Endothelial cell (in vitro differentiated cells): ENCODE measurements around the gene IFNA5. TPM values are rescaled to one million over a fixed set of nuclear protein-coding genes. Genes with fewer than 3 reads are reported as not detected.

Experiments used
- DNase-seq: peaks from one replicate; pipeline ENCODE4 v3.0.0; 2021; ENCODE audit warnings: low spot score
- H3K27ac Mint-ChIP-seq: one replicate; pipeline ENCODE4 v1.8.0; 2021; ENCODE audit warnings: mixed read lengths, inconsistent platforms; ENCODE audit not compliant: unreplicated experiment
- H3K27me3 Mint-ChIP-seq: one replicate; pipeline ENCODE4 v1.8.0; 2021; ENCODE audit warnings: mild to moderate bottlenecking, moderate library complexity, mixed read lengths, inconsistent platforms; ENCODE audit not compliant: unreplicated experiment
- H3K36me3 Mint-ChIP-seq: one replicate; pipeline ENCODE4 v1.8.0; 2021; ENCODE audit warnings: mild to moderate bottlenecking, low read depth, mixed read lengths, inconsistent platforms; ENCODE audit not compliant: unreplicated experiment
- H3K4me1 Mint-ChIP-seq: one replicate; pipeline ENCODE4 v1.8.0; 2021; ENCODE audit warnings: mild to moderate bottlenecking, mixed read lengths, inconsistent platforms; ENCODE audit not compliant: unreplicated experiment
- H3K4me3 Mint-ChIP-seq: one replicate; pipeline ENCODE4 v1.8.0; 2021; ENCODE audit warnings: mild to moderate bottlenecking, mixed read lengths, inconsistent platforms; ENCODE audit not compliant: unreplicated experiment
- H3K9me3 Mint-ChIP-seq: one replicate; pipeline ENCODE4 v1.8.0; 2021; ENCODE audit warnings: mixed read lengths, inconsistent platforms; ENCODE audit not compliant: unreplicated experiment
- total RNA-seq: library from RNA; stranded (reverse); fragmentation: NEBNext Ultra II Directional; extraction: Animal tissue kit (Norgen Biotek cat#: 25700); gene quantifications from one replicate; pipeline ENCODE4 v1.2.1, GENCODE V29; 2021; ENCODE audit not compliant: unreplicated experiment
- TF ChIP-seq, protein P1 (sequence below): fragments of 200-600 bp; sonication (generic); IDR thresholded peaks from one replicate; pipeline ENCODE4 v1.5.0; 2021; ENCODE audit warnings: antibody characterized with exemption; ENCODE audit not compliant: unreplicated experiment

IFNA5 gene
- total RNA-seq, 1 donor from 2014 or later, result not detected

DNA sequence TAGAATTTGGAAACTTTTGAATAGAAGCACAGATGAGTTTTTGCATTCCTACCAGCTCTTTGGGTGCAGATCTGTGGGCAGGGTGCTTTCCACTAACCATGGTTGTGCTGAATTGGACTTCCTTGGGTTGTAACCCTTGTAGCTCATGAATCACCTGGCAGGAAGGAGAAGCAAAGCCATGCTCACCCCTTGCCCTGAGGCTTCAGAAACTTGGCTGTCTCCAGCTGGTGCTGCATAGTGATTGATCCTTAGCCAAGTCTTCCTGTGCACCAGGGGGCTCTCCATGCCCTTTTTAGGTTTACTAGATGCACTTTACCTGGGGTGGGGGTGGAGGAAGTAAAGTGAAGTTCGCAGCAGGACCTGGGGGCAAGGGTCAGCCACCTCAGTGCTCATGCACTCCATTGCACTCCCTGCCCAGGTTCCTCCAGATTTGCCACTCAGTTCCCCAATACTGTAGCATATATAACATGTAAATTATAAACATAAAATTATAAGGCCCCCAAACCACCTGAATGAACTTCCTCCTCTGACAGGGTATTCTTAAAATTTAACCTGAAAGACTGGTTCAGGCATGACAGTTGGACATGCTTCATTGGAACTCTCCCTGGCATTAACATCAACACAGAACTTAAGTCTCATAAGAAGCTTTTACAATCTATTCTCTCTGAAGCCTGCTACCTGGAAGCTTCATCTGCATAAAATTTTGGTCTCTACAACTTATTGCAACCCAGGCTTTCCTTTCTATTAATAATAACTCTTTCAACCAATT, 39.5 kb downstream of the IFNA5 start:
- TF ChIP-seq, protein P1, sequence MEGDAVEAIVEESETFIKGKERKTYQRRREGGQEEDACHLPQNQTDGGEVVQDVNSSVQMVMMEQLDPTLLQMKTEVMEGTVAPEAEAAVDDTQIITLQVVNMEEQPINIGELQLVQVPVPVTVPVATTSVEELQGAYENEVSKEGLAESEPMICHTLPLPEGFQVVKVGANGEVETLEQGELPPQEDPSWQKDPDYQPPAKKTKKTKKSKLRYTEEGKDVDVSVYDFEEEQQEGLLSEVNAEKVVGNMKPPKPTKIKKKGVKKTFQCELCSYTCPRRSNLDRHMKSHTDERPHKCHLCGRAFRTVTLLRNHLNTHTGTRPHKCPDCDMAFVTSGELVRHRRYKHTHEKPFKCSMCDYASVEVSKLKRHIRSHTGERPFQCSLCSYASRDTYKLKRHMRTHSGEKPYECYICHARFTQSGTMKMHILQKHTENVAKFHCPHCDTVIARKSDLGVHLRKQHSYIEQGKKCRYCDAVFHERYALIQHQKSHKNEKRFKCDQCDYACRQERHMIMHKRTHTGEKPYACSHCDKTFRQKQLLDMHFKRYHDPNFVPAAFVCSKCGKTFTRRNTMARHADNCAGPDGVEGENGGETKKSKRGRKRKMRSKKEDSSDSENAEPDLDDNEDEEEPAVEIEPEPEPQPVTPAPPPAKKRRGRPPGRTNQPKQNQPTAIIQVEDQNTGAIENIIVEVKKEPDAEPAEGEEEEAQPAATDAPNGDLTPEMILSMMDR, result no peak
- Mint-ChIP-seq H3K27me3 (peaks cover 1% of the 10 kb centered on the region), H3K36me3 (no peaks in the 10 kb centered on the region), H3K27ac (no peak overlapping the region), H3K9me3 (no peaks in the 10 kb centered on the region), H3K4me3 (no peak overlapping the region), H3K4me1 (peaks cover 3% of the 10 kb centered on the region)
- DNase-seq, result no peak

DNA sequence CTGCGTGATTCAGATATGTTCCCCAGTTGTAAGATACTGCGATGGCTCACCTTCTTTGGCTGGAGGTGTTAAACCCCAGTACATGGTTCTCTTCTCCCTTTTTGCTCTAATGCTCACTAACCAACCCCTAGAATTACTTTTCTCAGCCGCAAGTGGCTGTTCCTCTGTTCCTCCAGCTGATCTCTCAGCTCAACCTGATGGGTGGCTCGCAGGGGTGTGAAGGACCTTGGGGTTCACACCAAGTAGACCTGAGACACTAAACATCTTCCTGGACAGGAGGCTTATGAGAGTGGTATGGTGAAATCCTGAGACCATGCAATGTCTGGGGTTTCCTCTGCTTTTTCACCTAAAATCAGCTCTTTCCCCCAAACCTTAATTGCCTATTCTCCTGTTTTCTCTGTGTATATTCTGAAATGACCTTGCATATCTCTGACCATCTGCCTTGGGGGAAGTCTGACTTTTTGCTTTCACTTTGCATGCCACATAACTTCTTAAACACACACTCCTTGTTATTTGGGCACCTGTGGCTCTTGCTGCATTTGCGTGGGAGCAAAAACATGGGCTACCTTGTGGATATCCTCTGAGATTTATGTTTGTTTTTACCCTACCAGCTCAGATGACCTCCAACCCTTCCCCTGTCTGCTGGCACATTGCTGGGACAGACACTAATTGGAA, 49.4 kb downstream of the IFNA5 start:
- DNase-seq, result no peak
- Mint-ChIP-seq H3K27ac (no peak overlapping the region), H3K4me3 (no peak overlapping the region), H3K27me3 (no peaks in the 10 kb centered on the region), H3K4me1 (peaks cover 3% of the 10 kb centered on the region), H3K36me3 (no peaks in the 10 kb centered on the region), H3K9me3 (no peaks in the 10 kb centered on the region)
- TF ChIP-seq, protein P1, result no peak

Other genes starting within 250 kb of the IFNA5 start
- gene IFNB1, start 227.4 kb downstream of the IFNA5 start, total RNA-seq, result not detected
- not detected for gene IFNW1, start 163.5 kb downstream of the IFNA5 start, total RNA-seq
- gene IFNA21, start 138.7 kb downstream of the IFNA5 start, total RNA-seq, result not detected
- gene IFNA4, start 117.7 kb downstream of the IFNA5 start, total RNA-seq, result not detected
- gene IFNA7, start 103.1 kb downstream of the IFNA5 start, total RNA-seq, result not detected
- gene IFNA10, start 98.2 kb downstream of the IFNA5 start, total RNA-seq, result not detected
- not detected for gene IFNA16, start 88.0 kb downstream of the IFNA5 start, total RNA-seq
- gene IFNA17, start 77.1 kb downstream of the IFNA5 start, total RNA-seq, result not detected
- not detected for gene IFNA14, start 65.3 kb downstream of the IFNA5 start, total RNA-seq
- 39.5 TPM for gene KLHL9, start 30.1 kb upstream of the IFNA5 start, total RNA-seq
- not detected for gene IFNA6, start 45.6 kb upstream of the IFNA5 start, total RNA-seq
- gene IFNA13, start 62.7 kb upstream of the IFNA5 start, total RNA-seq, result not detected
- not detected for gene IFNA2, start 80.1 kb upstream of the IFNA5 start, total RNA-seq
- not detected for gene IFNA8, start 103.8 kb upstream of the IFNA5 start, total RNA-seq
- gene IFNA1, start 135.1 kb upstream of the IFNA5 start, total RNA-seq, result not detected
- not detected for gene IFNE, start 177.0 kb upstream of the IFNA5 start, total RNA-seq